HCT116 (cell line): ENCODE measurements around the gene SPSB4. TPM values are rescaled to one million over a fixed set of nuclear protein-coding genes. Genes with fewer than 3 reads are reported as not detected.

Source experiments
- ATAC-seq: fragments of 200-7000 bp; cut with Tn5 transposase; 2 replicates; pipeline ENCODE4 v1.9.1; 2020; ENCODE audit warnings: mild to moderate bottlenecking, moderate library complexity
- BruUV-seq: library from RNA; stranded (reverse); fragments of 400-500 nt; replicated peaks from 2 replicates; lab custom pipeline; 2021; lab: Mats Ljungman, UMichigan
- CTCF ChIA-PET: fragments of 300-600 bp; sonication (Branson Sonifier 250); formaldehyde crosslinking; loops from one replicate; lab custom pipeline; 2021; ENCODE audit warnings: antibody characterized with exemption; lab: Charles Lee
- POLR2A ChIA-PET: fragments of 300-600, 350-600 bp; sonication (Branson Sonifier 250); formaldehyde crosslinking; loops from one replicate; lab custom pipeline; 2021; ENCODE audit warnings: antibody characterized with exemption; lab: Charles Lee
- RAD21 ChIA-PET, 2 experiments: fragments of 300-600 bp; sonication (Branson Sonifier 250); formaldehyde crosslinking; loops; one replicate each; lab custom pipeline; 2023; ENCODE audit warnings: low total read pairs in 2 of 2; ENCODE audit not compliant: uncharacterized antibody in 2 of 2, unreplicated experiment in 2 of 2, low non-redundant PET in 1 of 2; lab: Charles Lee
- DNase-seq: peaks from one replicate; pipeline ENCODE4 v3.0.0-alpha.2; 2010; ENCODE audit warnings: low read depth, low spot score
- H2AFZ ChIP-seq: fragments of 200-600 bp; shearing (Covaris generic), sonication (generic); 2 replicates; pipeline ENCODE4 v1.6.1; 2017; ENCODE audit warnings: low read depth, mixed run types, mixed read lengths, antibody characterized with exemption, low read length; ENCODE audit not compliant: poor library complexity, severe bottlenecking
- H3K27ac ChIP-seq: 2 replicates; pipeline ENCODE4 v1.5.1; 2012; ENCODE audit warnings: low read depth, low read length
- H3K27me3 ChIP-seq: fragments of 200-600 bp; sonication (generic); 2 replicates; pipeline ENCODE4 v1.6.1; 2016; ENCODE audit warnings: mixed run types, low read length, mixed read lengths; ENCODE audit not compliant: insufficient read depth
- H3K36me3 ChIP-seq, 2 experiments: fragments of 200-500 bp in 1 of 2; fragments of 200-600 bp in 1 of 2; sonication (Bioruptor generic) in 1 of 2; sonication (generic) in 1 of 2; 2 replicates each; pipeline versions ENCODE4 v1.5.1 to v1.6.1; 2014 to 2016; ENCODE audit warnings: low read length in 2 of 2, inconsistent platforms in 1 of 2, mixed read lengths in 1 of 2, mixed run types in 1 of 2; ENCODE audit not compliant: insufficient read depth in 2 of 2, control insufficient read depth in 1 of 2
- H3K4me1 ChIP-seq, 2 experiments: fragments of 200-600 bp in 1 of 2; sonication (generic) in 1 of 2; 2 replicates each; pipeline versions ENCODE4 v1.5.1 to v1.6.1; 2012 to 2017; ENCODE audit warnings: low read length in 2 of 2, inconsistent platforms in 1 of 2, mild to moderate bottlenecking in 1 of 2, mixed read lengths in 1 of 2, mixed run types in 1 of 2, moderate library complexity in 1 of 2; ENCODE audit not compliant: insufficient read depth in 2 of 2, control insufficient read depth in 1 of 2
- H3K4me2 ChIP-seq: fragments of 200-600 bp; sonication (generic); 2 replicates; pipeline ENCODE4 v1.6.1; 2017; ENCODE audit warnings: mixed run types, low read length, mixed read lengths
- H3K4me3 ChIP-seq, 2 experiments: fragments of 200-600 bp in 1 of 2; sonication (generic) in 1 of 2; replicated peaks in 1 of 2; 2 replicates each; pipeline ENCODE4 v1.5.1; 2011 to 2016; ENCODE audit warnings: low read length in 2 of 2, control low read depth in 1 of 2, low read depth in 1 of 2, mild to moderate bottlenecking in 1 of 2, mixed read lengths in 1 of 2, mixed run types in 1 of 2
- H3K79me2 ChIP-seq: fragments of 200-600 bp; sonication (generic); 2 replicates; pipeline ENCODE4 v1.6.1; 2017; ENCODE audit warnings: mild to moderate bottlenecking, mixed run types, low read length, moderate library complexity, mixed read lengths; ENCODE audit not compliant: insufficient read depth
- H3K9ac ChIP-seq: fragments of 200-600 bp; sonication (generic); 2 replicates; pipeline ENCODE4 v1.6.1; 2016; ENCODE audit warnings: low read length, mixed read lengths
- H3K9me2 ChIP-seq: fragments of 200-600 bp; sonication (generic), shearing (Covaris generic); 2 replicates; pipeline ENCODE4 v1.6.1; 2017; ENCODE audit warnings: mixed run types, mild to moderate bottlenecking, moderate library complexity; ENCODE audit not compliant: insufficient read depth
- H3K9me3 ChIP-seq, 2 experiments: fragments of 200-500 bp in 1 of 2; fragments of 200-600 bp in 1 of 2; sonication (Bioruptor generic) in 1 of 2; sonication (generic) in 1 of 2; 2 replicates each; pipeline ENCODE4 v1.6.1; 2014 to 2017; ENCODE audit warnings: low read length in 2 of 2, mixed read lengths in 2 of 2, inconsistent platforms in 1 of 2, low read depth in 1 of 2, mild to moderate bottlenecking in 1 of 2, mixed run types in 1 of 2, moderate library complexity in 1 of 2; ENCODE audit not compliant: control insufficient read depth in 1 of 2, insufficient read depth in 1 of 2
- H4K20me1 ChIP-seq: fragments of 200-600 bp; sonication (generic), shearing (Covaris generic); 2 replicates; pipeline ENCODE4 v1.6.1; 2017; ENCODE audit warnings: mixed run types, mild to moderate bottlenecking, moderate library complexity; ENCODE audit not compliant: insufficient read depth
- EGR1 ChIP-seq: IDR thresholded peaks from 2 replicates; pipeline ENCODE4 v1.6.1; 2012; ENCODE audit warnings: low read depth
- ELF1 ChIP-seq: IDR thresholded peaks from 2 replicates; pipeline ENCODE4 v1.6.1; 2012; ENCODE audit warnings: low read depth, borderline replicate concordance
- EZH2 ChIP-seq: fragments of 200-600 bp; sonication (generic); IDR thresholded peaks from 2 replicates; pipeline ENCODE4 v1.6.1; 2017; ENCODE audit warnings: antibody characterized with exemption, mixed run types
- EZH2phosphoT487 ChIP-seq: fragments of 200-600 bp; IDR thresholded peaks from 2 replicates; pipeline ENCODE4 v1.6.1; 2018; ENCODE audit warnings: antibody characterized with exemption, borderline replicate concordance
- FOSL1 ChIP-seq: IDR thresholded peaks from 2 replicates; pipeline ENCODE4 v1.6.1; 2012; ENCODE audit warnings: low read depth
- SIN3A ChIP-seq: IDR thresholded peaks from 2 replicates; pipeline ENCODE4 v1.6.1; 2012; ENCODE audit warnings: low read depth
- SP1 ChIP-seq: IDR thresholded peaks from 2 replicates; pipeline ENCODE4 v1.6.1; 2012; ENCODE audit warnings: low read depth
- SRF ChIP-seq: IDR thresholded peaks from 2 replicates; pipeline ENCODE4 v1.6.1; 2012; ENCODE audit warnings: low read depth
- TCF7L2 ChIP-seq: IDR thresholded peaks from 2 replicates; pipeline ENCODE4 v1.7.0; 2011; ENCODE audit warnings: borderline replicate concordance, inconsistent platforms; ENCODE audit not compliant: insufficient read depth, insufficient read length; ENCODE audit errors: extremely low read depth
- ZFX ChIP-seq: fragments of 450-650 bp; IDR thresholded peaks from 2 replicates; pipeline ENCODE4 v1.6.1; 2017
- intact Hi-C: fragments of 100-400 bp; cut with micrococcal nuclease; formaldehyde crosslinking; loops from 2 replicates; pipeline ENCODE4 v1.10.0; 2022
- total RNA-seq: library from RNA; stranded (reverse); gene quantifications from one replicate; pipeline ENCODE4 v1.2.1, GENCODE V29; 2021; ENCODE audit not compliant: unreplicated experiment

SPSB4 gene
- total RNA-seq, 1 experiment from 2014 or later, result 0.57 TPM

- BruUV-seq, result no TSS peak
- ATAC-seq (no peak), DNase-seq (no peak)
- TF ChIP-seq ELF1, result no peak
- no peak for TF ChIP-seq SP1
- TF ChIP-seq EGR1, result no peak
- no peak for TF ChIP-seq SIN3A
- TF ChIP-seq EZH2phosphoT487, result no peak
- TF ChIP-seq ZFX, result no peak
- TF ChIP-seq EZH2, result no peak
- TF ChIP-seq SRF, result no peak
- no peak for TF ChIP-seq TCF7L2
- TF ChIP-seq FOSL1, result no peak
- Histone ChIP-seq H3K9me2 (no peaks in the 10 kb centered on the region), H3K4me1 (no peaks in the 10 kb centered on the region), H3K79me2 (no peaks in the 10 kb centered on the region), H4K20me1 (no peaks in the 10 kb centered on the region), H3K27ac (no peak overlapping the region), H3K27me3 (no peaks in the 10 kb centered on the region), H3K9me3 (no peaks in the 10 kb centered on the region), H2AFZ (no peak overlapping the region), H3K4me3 (no peak overlapping the region), H3K9ac (no peak overlapping the region), H3K36me3 (no peaks in the 10 kb centered on the region), H3K4me2 (no peak overlapping the region)
- CTCF ChIA-PET, result no interaction called here
- intact Hi-C loops, result no loop called here
- POLR2A ChIA-PET, result no interaction called here
- RAD21 ChIA-PET, result no interaction called here
Measured at GRCh38 chr3:141063831-141064230, 12.7 kb downstream of the SPSB4 start.

- Histone ChIP-seq H3K9me3 (no peaks in the 10 kb centered on the region), H3K27ac (no peak overlapping the region), H3K9ac (no peak overlapping the region), H4K20me1 (no peaks in the 10 kb centered on the region), H3K9me2 (no peaks in the 10 kb centered on the region), H2AFZ (no peak overlapping the region), H3K36me3 (no peaks in the 10 kb centered on the region), H3K4me2 (no peak overlapping the region), H3K4me3 (no peak overlapping the region), H3K27me3 (no peaks in the 10 kb centered on the region), H3K4me1 (no peaks in the 10 kb centered on the region), H3K79me2 (no peaks in the 10 kb centered on the region)
- DNase-seq (no peak), ATAC-seq (no peak)
- no TSS peak for BruUV-seq
- ChIA-PET CTCF (no interaction called here), RAD21 (no interaction called here), POLR2A (no interaction called here)
- intact Hi-C loops, result no loop called here
- TF ChIP-seq TCF7L2, result no peak
Measured at GRCh38 chr3:141064255-141064926, 13.2 kb downstream of the SPSB4 start.
